HL-60 (cell line): ENCODE results near the gene ZNF793.

ENCODE experiments used
- CTCF ChIP-seq: IDR thresholded peaks from one replicate; pipeline ENCODE4 v1.5.1; 2011; ENCODE audit warnings: low read length, control low read depth, inconsistent platforms; ENCODE audit not compliant: insufficient read depth
- GABPA ChIP-seq: IDR thresholded peaks from 2 replicates; pipeline ENCODE4 v1.6.1; 2012; ENCODE audit warnings: low read depth
- POLR2AphosphoS5 ChIP-seq: IDR thresholded peaks from 2 replicates; pipeline ENCODE4 v1.6.1; 2012; ENCODE audit warnings: low read depth

GRCh38 chr19:37537391-37537947 is 30.7 kb downstream of the ZNF793 start:
- TF ChIP-seq CTCF (no peak), POLR2AphosphoS5 (no peak), GABPA (no peak)
